GM21717 (cell line): Measurements from ENCODE around the gene VWF.

Source experiments
- ATAC-seq: cut with Tn5 transposase; IDR thresholded peaks from one replicate; pipeline ENCODE4 v1.9.1; 2021; ENCODE audit warnings: mild to moderate bottlenecking, moderate library complexity; ENCODE audit not compliant: unreplicated experiment

The VWF gene

GRCh38 chr12:5966486-5967095 is 157.9 kb downstream of the VWF start:
- ATAC-seq: no peak

DNA sequence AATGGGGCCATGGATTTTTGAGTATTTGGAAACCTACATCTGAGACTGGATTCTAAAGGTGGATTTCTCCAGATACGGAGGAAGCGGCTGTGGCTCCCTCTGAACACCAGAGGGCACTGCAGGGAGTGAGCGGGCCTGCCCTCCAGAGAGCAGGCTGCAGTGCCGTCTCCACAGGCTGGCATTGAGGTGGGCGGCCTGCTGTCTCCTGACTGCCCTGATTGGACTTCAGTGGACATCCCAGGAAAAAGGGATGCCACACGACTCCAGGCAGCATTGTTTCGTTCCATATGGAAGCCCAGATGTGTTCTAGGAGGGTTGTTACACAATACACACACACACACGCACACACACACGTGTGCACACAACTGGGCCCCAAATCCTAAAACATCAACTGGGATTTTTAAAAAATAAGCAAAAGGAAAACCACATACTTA is 158.5 kb downstream of the VWF start:
- no peak for ATAC-seq

- ATAC-seq: no peak
These were observed 159.3 kb downstream of the VWF start for GRCh38 chr12:5964913-5965900.

- no peak for ATAC-seq
These were observed 161.0 kb downstream of the VWF start for GRCh38 chr12:5963515-5963914.

DNA sequence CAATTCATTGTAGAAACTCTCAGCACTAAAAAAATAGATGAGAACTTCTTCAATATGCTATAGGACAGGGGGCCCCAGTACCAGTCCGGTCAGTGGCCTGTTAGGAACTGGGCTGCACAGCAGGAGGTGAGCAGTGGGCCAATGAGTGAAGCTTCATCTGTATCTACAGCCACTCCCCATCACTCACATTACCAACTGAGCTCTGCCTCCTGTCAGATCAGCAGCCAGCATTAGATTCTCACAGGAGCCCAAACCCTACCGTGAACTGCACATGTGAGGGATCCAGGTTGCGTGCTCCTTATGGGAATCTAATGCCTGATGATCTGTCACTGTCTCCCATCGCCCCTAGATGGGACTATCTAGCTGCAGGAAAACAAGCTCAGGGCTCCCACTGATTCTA is 163.7 kb downstream of the VWF start:
- ATAC-seq: no peak

GRCh38 chr12:5956987-5957386 is 167.5 kb downstream of the VWF start:
- ATAC-seq: no peak

GRCh38 chr12:5954661-5955060 is 169.8 kb downstream of the VWF start:
- ATAC-seq: no peak

- ATAC-seq: no peak
These were observed 170.5 kb downstream of the VWF start for GRCh38 chr12:5953835-5954586.

GRCh38 chr12:5952031-5952430 is 172.4 kb downstream of the VWF start:
- no peak for ATAC-seq

GRCh38 chr12:5948696-5949095 is 175.8 kb downstream of the VWF start:
- ATAC-seq: no peak

GRCh38 chr12:5947006-5947405 is 177.5 kb downstream of the VWF start:
- ATAC-seq: no peak

DNA sequence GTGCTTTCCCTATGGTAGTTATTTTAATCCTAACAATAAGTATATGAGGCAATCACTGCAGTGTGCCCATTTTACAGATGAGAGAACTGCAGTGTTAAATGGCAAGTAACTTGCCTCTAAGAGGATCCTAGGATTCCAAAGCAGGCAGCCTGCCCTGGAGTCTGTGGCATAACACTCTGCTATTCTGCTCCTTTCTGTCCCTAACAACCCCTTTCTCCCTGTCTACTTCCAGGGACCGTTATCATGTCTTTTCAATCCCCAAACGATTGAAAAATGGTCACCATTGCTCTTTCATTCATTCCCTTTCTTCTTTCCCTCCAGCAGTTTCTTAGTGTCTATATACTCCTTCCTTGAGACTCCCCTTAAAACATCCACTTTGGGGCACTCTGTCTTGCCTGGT is 178.1 kb downstream of the VWF start:
- no peak for ATAC-seq

GRCh38 chr12:5945071-5946008 is 179.1 kb downstream of the VWF start, which contains the start of gene ANO2:
Gene ANO2, minus strand, starts transcription at chr12:5945259. Its CDS starts 42 bp downstream, at chr12:5945217.
- ATAC-seq: no peak

DNA sequence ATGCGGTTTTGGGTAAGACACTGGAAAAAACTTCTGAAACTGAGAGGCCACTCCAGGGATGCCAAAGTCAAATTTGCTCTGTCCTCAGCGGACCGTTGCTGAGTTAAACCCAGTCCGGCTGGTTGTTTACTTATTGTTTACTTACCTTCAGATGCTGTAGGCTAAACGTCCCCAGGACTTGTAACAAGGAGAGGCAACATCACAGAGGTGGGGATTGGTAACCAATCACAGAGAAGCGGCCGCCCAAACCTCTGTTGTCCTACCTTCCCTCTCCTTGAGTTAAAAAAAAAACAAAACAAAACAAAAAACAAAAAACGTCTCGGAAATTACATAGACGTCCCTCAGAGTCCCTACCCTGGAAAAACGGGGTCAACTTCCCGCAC is 179.8 kb downstream of the VWF start:
- ATAC-seq: no peak

- no peak for ATAC-seq
These were observed 180.4 kb downstream of the VWF start for GRCh38 chr12:5944053-5944452.

DNA sequence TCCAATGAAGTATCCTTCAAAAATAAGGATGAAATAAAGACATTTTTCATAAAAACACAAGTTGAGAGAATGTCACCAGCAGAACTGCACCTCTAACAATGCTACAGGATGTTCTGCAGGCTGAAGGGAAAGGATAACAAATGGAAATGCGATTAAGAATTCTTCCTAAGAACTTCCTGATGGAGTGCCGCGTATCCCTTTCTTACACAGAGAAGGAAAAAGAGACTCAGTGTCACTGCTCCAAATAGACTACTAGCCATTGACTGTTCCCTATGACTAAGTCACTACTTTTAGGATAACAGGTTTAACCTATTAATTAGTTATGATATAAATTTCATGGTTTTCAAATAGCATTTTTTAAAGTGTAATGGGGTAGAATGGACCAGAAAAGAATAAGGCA is 182.6 kb downstream of the VWF start:
- ATAC-seq: no peak

DNA sequence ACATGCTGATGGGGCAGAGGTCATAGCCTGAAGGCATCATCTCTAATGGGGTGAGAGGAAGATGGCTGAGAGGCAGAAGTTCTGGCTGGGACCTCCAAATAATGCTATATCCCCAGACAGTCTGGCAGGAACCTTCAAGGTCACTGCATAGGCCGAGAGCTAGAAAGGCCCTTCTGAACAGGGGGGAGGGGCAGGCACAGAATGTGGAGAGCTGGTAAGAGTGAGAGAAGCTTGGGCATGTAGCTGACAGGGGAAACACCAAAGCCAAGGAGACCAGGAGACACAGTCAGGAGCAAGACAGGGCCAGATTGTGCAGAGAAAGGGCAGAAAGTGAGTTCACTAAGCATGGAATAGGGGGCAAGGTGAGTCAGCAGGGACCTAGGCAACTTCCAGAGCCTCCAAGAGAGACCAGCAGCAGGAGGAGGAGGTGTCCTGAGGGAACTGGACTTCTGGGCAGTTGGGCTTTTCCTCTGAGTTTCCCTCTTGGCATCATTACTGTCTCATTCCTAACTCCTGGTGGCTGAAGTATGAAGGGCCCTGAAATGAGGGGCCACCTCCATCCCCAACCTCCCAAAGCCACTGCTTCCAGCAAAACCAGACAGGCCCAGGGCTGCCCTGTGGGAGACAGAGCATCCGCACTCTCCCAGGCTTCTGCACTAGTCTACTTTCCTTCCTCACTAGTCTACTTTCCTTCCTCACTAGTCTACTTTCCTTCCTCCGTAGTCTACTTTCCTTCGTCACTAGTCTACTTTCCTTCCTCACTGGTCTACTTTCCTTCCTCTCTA is 196.5 kb downstream of the VWF start:
- no peak for ATAC-seq

DNA sequence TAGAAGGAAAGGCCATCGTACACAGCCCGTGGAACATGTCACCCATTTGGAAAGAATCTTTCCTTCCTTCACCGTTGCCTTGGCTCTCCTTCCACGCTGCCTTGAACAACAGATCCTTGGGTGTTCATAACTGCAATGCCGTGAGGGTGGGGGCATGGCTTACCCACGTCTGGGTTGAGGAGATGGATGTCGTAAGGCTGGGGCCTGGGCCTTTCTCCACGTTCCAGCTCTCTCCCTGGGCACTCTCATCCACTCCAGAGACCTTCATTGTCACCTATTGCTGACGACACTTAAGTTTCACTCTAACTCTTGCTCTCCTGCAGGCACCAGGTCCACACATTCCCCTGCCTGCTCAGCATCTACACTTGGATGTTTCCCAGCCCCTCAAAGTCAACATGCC is 198.8 kb downstream of the VWF start:
- ATAC-seq: no peak

GRCh38 chr12:5924342-5924741 is 200.1 kb downstream of the VWF start:
- ATAC-seq: no peak

- ATAC-seq: no peak
These were observed 200.7 kb downstream of the VWF start for GRCh38 chr12:5923751-5924150.
